CD4-positive, alpha-beta T cell treated with Interleukin-10 for 1 hour (primary cell): ENCODE data around the gene ADAMTS4.

Experiments
- DNase-seq: peaks from one replicate; pipeline ENCODE4 v3.0.0-alpha.2; 2020

The ADAMTS4 gene

DNA sequence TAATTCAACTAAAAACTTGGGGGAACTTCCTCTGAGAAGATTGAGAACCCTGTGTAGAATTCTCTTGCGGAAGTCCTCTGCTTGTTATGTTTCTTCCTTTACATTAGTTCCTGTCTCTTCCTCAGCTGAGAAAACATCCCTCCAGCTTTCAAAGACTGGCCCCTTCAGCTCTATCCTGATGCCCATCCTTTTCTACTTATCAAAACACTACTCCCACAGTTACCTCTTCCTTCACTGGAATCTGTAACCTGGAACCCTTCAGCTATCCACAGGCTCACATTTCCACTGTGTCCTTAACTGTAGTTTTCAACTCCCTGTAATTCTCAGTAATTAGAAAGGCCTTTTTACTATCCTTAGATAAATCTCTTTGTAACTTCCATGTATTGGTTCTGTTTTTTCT, 60.4 kb downstream of the ADAMTS4 start:
- no peak for DNase-seq

DNA sequence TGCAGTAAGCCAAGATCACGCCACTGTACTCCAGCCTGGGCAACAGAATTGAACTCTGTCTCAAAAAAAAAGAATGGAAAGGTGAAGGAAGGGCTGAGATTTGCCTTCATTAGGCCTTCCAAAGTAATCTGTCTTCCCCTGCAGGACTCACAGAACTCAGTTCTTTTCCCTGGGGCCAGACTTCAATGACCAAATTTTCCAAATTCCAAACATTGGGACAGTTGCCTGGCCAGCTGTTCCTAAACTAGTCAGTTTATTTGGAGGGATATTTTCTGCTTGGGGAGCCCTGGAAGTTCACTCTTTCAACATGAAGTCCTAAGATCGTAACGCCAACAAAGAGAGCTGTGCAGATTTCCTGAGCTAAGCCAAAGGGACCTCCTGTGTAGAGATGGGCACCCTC, 61.0 kb downstream of the ADAMTS4 start:
- DNase-seq, result no peak
